Renal cortical epithelial cell (primary cell): Measurements from ENCODE around the gene TRNAU1AP. TPM values are rescaled to one million over a fixed set of nuclear protein-coding genes. Genes with fewer than 3 reads are reported as not detected.
"Not testable (repeated sequence)": the region's sequence is repeated elsewhere in the genome, so short reads cannot be mapped to it uniquely, and the experiment has no call there.

Experiments
- DNase-seq: peaks from one replicate; pipeline ENCODE4 v3.0.0-alpha.2; 2011; ENCODE audit warnings: low read depth
- total RNA-seq: library from RNA; depleted of rRNA; stranded (reverse); fragments of >200 nt; gene quantifications from 2 replicates; pipeline ENCODE4 v1.2.3, GENCODE V29; 2014

The TRNAU1AP gene
- total RNA-seq, 1 donor from 2014 or later: 24.7 TPM

DNA sequence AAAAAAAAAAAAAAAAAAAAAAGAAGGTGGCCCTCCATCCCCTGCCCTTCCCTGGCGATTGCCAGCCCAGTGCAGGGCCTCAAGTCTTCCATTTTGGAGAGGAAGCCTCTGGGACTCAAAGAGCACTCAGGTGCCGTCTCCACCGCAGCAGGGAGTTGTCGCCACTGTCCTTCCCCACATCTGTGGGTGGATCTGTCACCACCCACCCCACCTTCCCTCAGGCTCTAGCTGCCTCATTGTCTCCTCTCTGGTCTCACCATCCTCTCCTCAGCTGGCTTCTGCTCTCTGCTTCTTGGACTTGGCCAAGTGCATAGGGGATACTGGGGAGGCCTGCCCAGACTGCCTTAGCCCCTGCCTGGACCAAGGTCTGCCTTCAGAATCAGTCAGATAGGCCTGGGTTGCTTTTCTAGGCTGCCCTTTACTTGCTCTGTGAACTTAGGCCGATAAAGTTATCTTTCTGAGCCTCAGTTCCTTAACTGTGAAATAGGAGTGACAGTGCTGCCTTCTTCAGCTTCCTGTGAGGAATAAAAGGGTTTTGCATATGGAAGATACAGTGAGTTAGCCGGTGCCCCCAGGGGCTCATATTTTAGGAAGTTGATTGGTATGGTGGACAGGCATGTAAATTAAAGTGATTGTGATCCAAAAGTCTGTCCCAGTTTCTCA lies 31.3 kb upstream of the TRNAU1AP start:
- no peak for DNase-seq

DNA sequence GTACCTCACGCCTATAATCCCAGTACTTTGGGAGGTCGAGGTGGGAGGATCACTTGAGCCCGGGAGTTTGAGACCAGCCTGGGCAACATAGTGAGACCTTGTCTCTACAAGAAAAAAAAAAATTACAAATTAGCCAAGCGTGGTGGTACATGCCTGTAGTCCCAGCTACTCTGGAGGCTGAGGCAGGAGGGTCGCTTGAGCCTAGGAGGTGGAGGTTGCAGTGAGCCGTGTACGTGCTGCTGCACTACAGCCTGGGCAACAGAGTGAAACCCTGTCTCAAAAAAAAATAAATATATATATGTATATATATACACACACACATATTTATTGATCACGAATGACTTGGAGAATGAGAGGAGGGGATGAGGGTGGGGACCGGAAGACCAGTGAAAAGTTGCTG lies 30.3 kb upstream of the TRNAU1AP start:
- DNase-seq: not testable (repeated sequence)

DNA sequence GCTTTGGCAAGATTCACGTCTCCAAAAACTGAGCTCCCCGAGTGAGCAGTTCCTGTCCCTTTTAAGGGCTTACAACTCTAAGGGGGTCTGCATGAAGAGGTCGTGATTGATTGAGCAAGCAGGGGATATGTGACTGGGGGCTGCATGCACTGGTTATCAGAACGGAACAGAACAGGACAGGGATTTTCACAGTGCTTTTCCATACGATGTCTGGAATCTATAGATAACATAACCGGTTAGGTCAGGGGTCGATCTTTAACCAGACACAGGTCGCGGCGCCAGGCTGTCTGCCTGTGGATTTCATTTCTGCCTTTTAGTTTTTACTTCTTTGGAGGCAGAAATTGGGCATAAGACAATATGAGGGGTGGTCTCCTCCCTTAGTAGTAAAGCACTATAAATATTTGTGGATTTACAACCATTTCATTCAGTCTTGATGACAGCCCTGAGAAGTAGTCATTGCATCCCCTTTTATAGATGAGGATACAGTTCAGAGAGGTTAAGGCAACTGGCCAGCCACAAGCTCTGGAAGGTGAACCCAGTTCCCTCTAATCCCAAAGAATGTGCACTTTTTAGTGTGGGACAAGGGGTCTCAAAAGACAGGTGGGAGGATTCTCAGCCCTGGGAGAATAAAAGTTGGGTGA lies 27.8 kb upstream of the TRNAU1AP start:
- DNase-seq: not testable (repeated sequence)

DNA sequence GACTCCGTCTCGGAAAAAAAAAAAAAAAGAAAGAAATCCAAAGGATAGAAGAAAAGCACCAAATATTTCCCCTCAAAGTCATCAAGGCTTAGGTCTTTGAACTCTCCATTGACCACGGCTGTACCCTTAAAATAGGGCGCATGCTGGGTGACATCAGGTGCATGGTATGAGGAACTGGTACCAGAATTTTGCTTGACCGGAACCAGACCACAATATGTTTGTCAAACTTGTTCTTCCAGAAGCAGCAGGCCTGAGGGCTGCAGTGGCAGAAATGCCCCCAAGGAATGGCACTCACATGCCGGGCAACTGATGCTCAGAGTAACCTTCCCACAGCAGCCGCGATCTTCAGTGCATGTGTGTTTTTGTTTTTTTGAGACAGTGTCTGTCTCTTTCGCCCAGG lies 26.0 kb upstream of the TRNAU1AP start:
- DNase-seq: peak; percentile 86

DNA sequence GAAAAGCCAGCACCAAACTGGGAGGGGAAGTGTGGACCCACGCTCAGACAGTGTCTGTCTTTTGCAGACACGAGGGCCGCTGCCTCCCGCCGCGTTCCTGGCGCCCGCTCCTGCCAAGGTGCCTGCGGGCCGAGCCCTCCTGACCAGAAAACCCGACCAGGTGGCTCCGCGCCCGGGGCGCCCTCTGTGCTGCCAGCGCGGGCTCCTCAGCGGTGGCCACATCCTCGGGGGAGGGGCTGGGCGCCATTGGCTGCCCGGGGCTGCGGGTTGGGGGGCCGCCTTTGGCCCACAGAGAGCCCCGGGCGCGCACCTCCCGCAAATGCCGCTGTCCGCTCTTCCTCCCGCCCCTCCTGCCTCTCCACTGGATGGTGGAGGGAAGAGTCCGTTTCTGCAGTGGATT lies 22.4 kb upstream of the TRNAU1AP start:
- DNase-seq: no peak

DNA sequence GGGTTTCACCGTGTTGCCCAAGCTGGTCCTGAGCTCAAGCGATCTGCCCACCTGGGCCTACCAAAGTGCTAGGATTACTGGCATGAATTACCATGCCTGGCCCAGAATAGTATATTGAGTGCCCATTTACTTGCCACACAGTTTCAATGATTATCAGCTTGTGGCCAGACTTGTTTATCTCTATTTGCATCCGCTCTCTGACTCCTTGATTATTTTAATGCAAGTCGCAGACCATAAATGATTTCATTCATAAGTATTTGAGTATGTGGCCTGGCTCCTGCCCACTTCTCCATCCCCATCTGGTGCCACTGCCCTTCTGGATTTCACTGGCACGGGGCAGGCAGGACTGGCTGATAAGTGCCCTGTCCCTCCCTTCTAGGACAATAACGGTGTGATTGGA lies 18.2 kb upstream of the TRNAU1AP start:
- no peak for DNase-seq

DNA sequence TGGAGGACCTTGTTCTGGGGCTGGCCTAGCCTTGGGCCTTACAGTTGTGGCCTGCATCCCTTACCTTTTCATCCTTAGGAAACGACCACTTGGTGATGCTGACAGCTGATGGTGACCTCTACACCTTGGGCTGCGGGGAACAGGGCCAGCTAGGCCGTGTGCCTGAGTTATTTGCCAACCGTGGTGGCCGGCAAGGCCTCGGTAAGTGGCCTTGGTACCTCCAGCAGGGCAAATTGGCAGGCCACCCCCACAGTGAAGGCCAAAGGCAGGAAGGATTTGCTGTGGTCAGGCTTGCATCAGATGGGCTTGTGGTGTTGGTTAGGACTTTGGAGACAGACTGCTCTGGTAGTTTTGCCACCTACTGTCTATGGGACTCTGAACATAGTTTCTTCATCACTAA lies 17.7 kb upstream of the TRNAU1AP start:
- no peak for DNase-seq

DNA sequence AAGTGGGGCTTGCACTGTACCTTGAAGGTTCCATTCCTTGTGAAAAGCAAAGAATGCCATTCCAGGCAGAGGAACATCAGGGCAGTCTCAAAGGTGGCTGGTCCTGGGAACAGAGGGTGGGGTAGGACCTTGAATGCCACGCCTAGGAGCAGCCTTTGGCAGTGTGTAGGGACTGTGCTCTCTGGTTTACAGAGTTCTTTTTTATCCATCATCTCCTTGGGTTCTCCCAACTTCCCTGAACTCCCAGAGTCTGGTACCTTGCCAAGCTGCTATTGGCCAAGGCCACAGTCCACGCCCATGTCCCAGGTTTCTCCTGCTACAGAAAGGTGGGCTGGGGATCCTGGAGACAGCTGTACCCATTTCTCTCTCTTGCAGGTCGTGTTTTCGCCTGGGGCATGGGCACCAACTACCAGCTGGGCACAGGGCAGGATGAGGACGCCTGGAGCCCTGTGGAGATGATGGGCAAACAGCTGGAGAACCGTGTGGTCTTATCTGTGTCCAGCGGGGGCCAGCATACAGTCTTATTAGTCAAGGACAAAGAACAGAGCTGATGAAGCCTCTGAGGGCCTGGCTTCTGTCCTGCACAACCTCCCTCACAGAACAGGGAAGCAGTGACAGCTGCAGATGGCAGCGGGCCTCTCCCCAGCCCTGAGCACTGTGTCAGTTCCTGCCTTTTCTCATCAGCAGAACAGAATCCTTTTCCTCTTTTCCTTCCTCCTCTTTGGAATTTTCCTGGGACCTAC lies 15.3 kb upstream of the TRNAU1AP start:
- DNase-seq: no peak

DNA sequence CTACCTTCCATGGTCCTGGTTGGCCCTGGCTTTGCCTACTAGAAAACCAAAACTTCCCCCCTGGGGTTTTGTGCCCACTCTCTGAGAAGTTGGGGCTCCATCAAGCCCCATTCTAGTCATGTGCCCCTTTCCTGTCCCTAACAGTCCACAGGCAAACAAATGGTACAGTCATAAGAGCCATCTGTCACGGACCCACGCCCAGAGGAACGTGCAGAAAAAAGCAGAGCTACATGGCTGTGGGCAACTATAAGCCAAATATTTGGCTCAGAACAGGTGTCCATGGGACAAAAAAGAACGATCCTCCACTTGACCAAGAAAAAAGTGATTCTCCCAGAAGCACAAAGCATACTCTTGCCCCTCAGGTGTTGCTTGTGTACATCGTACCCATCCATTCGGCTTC lies 14.6 kb upstream of the TRNAU1AP start:
- no peak for DNase-seq

DNA sequence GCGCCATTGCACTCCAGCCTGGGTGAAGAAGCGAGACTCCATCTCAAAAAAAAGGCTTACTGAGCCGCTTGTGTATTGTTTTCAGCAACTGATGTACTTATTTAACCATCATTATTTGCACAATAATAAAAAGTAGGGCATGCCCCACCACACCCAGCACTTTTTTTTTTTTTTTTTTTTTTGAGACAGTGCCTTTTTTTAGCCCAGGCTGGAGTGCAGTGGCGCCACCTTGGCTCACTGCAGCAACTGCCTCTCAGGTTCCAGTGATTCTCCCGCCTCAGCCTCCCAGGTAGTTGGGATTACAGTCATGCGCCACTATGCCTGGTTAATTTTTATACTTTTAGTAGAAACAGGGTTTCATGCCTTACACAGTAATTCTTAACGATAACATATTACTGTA lies 12.2 kb upstream of the TRNAU1AP start:
- DNase-seq: no peak

DNA sequence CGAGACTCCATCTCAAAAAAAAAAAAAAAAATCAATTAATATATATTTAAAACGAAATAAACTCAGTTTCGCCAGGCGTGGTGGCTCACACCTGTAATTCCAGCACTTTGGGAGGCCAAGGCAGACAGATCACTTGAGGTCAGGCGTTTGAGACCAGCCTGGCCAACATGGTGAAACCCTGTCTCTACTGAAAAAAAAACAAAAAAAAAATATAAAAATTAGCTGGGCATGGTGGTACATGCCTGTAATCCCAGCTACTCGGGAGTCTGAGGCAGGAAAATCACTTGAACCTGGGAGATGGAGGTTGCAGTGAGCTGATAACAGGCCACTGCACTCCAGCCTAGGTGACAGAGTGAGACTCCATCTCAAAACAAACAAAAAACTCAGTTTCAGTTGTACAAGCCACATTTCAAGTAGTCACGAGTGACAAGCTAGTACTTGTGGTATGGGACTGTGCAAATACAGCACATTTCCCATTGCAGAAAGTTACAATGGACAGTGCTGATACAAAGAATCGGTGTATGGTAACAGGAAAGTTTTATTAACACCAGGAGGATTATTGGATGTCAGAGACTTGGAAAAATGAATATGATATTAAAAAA lies 11.4 kb upstream of the TRNAU1AP start:
- DNase-seq: not testable (repeated sequence)

DNA sequence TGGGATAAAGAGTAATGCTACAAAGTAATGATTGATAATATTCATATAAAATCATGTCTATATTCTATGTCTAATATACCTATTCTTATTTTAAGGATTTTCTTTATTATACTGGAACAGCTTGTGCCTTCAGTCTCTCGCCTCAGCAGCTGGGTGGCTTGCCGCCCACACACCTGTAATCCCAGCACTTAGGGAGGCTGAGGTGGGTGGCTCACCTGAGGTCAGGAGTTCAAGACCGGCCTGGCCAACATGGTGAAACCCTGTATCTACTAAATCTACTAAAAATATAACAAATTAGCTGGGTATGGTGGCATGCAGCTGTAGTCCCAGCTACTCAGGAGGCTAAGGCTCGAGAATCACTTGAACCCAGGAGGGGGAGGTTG lies 7.6 kb upstream of the TRNAU1AP start:
- no peak for DNase-seq

DNA sequence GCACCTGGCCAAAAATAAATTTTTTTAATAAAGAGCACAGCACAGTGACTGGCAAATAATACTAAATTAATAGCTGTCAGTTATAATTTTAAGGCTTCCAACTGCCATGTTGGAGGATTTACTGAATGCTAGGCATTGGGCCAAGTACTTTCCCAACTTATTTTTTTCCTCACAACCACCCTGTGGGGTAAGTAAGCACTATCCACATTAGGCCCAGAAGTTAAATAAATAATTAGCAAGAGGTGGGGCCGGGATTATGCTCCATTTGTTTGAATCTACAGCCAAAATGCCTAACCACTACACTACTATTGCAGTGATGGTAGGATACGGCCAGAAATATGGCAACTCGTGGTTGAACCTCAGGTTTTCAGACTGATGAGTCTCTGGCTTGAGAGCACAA lies 4.6 kb upstream of the TRNAU1AP start:
- DNase-seq: peak; percentile 25

DNA sequence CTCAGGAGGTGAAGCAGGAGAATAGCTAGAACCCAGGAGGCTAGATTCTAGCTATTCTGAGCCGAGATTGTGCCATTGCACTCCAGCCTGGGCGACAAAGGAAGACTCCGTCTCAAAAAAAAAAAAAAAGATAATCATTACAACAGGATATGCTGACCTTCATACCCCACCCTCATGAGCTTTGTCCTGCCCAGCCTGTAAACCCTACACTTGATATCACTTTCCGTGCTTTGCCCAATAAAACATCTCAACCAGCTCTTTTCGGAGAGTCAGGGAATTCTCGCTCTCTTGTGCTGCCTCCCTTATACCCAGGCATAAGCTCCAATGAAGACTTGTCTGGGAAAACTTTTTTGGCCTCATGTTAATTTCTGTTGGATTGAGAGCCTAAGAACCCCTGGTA lies 1.5 kb upstream of the TRNAU1AP start:
- DNase-seq: no peak

DNA sequence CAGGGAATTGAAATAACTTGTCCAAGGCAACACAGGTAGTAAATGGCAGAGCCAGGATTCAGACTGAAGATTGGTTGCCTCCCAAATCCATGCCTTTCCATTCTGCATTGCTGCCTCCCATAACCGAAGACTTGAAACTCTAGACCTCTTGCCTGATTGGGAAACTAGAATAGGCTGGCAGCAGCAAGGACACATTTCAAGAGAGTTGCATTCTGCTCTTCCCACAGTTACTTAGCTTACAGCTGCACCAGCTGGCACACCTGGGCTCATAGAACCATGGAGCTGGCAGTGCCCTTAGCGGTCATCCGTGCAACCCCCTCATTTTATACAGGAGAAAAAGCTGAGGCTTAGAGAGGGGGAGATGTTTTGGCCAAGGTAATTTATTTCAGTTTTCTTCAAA lies 8.0 kb downstream of the TRNAU1AP start:
- DNase-seq: no peak

DNA sequence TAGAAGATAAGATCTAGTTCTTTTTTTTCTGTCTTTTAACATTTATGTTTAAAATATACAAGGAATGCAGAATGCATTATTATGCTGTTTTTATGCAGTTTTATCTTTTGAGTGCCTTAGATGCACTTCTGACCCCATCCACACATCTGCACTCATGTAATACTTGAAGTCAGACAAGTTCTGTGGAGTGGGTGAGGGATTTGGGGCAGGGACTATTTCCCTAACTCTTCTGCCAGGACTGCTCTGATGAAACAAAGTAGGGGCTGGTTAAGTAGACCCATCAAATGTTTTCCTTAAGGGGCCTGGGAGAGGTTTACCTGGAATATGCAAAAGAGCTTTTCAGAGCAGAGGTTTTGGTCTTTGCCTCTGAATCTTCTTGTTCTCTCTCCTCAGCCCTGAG lies 11.4 kb downstream of the TRNAU1AP start:
- no peak for DNase-seq

DNA sequence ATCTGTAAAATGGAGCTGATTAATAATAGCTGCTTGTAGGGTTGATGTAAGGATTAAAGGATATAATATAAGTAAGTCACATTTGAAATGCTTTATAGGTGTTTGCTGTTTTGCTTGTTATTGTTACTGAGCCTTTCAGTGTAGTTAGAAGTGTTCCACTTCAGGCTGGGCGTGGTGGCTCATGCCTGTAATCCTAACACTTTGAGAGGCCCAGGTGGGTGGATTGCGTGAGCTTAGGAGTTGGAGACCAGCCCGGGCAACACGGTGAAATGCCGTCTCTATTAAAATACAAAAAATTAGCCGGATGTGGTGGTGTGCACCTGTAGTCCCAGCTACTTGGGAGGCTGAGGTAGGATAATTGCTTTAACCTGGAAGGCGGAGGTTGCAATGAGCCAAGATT lies 12.2 kb downstream of the TRNAU1AP start:
- DNase-seq: no peak

DNA sequence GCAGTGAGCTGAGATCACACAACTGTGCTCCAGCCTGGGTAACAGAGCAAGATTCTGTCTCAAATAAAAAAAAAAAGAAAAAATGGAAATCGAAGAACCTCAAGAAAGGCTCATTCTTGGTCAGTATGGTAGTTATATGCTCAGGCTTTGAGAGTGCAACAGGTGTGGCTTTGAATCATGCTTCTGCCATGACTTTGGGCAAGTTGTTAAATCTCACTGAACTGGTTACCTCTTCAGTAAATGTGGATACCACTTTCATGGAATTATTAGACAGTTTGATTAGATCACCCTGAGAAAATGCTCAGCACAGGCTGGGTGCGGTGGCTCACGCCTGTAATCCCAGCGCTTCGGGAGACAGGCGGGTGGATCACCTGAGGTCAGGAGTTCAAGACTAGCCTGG lies 12.8 kb downstream of the TRNAU1AP start:
- no peak for DNase-seq

DNA sequence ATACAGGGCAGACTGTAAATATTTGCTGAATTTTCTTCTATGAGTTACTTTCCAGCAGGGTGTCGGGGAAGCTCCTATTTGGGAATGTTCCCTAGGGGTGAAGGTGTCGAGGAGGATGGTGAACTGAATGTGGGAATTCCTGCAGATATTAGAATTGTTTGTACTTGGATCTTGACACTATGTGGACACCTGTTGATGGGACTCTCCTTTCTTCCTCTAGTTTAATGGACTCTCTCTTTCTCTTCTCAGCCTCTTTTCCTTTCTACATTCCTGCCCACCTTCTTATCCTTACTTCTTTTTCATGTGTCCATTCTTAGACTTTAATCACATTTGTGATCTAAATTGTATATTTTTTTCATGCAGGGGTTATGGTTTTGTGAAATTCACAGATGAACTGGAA lies 14.0 kb downstream of the TRNAU1AP start:
- DNase-seq: no peak

DNA sequence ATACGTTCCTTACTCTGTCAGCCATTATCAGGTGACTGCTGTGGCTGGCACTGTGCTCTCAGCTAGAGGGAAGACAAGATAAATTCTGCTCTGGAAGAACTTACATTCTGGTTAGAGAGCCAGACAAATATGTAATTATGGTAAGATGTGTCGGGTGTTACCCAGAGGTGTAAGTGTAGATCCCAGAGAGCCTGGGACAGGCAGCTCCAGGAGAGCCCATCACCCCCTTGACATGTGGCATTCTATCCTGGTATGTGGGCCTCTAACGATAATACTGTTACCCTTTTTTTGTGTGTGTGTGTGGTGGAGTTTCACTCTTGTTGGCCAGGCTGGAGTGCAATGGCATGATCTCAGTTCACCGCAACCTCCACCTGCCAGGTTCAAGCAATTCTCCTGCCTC lies 19.0 kb downstream of the TRNAU1AP start:
- no peak for DNase-seq

DNA sequence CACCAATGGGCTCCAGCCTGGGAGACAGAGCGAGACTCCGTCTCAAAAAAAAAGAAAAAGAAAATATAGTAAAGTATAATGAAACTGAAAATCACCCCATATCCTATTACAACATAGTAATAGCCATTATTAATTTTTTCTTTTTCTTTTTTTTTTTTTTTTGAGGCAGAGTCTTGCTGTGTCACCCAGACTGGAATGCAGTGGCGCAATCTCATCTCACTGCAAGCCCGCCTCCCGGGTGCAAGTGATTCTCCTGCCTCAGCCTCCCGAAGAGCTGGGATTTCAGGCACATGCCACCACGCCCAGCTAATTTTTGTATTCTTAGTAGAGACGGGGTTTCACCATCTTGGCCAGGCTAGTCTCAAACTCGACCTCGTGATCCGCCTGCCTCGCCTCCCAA lies 20.0 kb downstream of the TRNAU1AP start:
- DNase-seq: not testable (repeated sequence)

DNA sequence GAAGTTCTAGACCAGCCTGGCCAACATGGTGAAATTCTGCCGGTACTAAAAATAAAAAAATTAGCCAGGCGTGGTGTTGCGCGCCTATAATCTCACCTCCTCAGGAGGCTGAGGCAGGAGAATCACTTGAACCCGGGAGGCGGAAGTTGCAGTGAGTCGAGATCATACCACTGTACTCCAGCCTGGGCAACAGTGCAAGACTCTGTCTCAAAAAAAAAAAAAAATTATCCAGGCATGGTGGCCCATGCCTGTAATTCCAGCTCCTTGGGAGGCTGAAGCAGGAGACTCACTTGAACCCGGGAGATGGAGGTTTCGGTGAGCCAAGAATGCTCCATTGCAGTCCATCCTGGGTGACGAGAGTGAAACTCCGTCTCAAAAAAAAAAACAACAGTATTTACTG lies 20.7 kb downstream of the TRNAU1AP start:
- DNase-seq: no peak
